Heart right ventricle (tissue), 16 donors: ENCODE measurements around the gene PLCB2. TPM values are rescaled to one million over a fixed set of nuclear protein-coding genes. Genes with fewer than 3 reads are reported as not detected.
A peak's percentile ranks its signal among the peaks of the same experiment; 100 is the strongest.

Source experiments
- ATAC-seq, 8 donors: fragments of 200-7000 bp; cut with Tn5 transposase; one replicate each; pipeline ENCODE4 v1.9.1; 2020; ENCODE audit warnings: mild to moderate bottlenecking in 8 of 8, moderate library complexity in 8 of 8, moderate number of reproducible peaks in 1 of 8
- DNase-seq, 2 donors: peaks; one replicate each; pipeline ENCODE4 v3.0.0-alpha.2; 2020
- H3K27ac ChIP-seq, 10 donors: fragments of 200-600 bp; sonication (generic) in 2 of 10; one replicate each; pipeline versions ENCODE4 v1.5.0 to v1.8.0; 2020 to 2022; ENCODE audit warnings: mild to moderate bottlenecking in 3 of 10
- H3K27me3 ChIP-seq, 7 donors: fragments of 200-600 bp; one replicate each; pipeline ENCODE4 v1.8.0; 2021 to 2022; ENCODE audit warnings: mild to moderate bottlenecking in 2 of 7
- H3K36me3 ChIP-seq, 9 donors: fragments of 200-600 bp; sonication (generic) in 1 of 9; one replicate each; pipeline versions ENCODE4 v1.5.0 to v1.8.0; 2020 to 2022; ENCODE audit warnings: mild to moderate bottlenecking in 2 of 9
- H3K4me1 ChIP-seq, 9 donors: fragments of 200-600 bp; sonication (generic) in 1 of 9; one replicate each; pipeline versions ENCODE4 v1.5.0 to v1.8.0; 2020 to 2022; ENCODE audit warnings: mild to moderate bottlenecking in 4 of 9
- H3K4me3 ChIP-seq, 10 donors: fragments of 200-600 bp; sonication (generic) in 2 of 10; one replicate each; pipeline versions ENCODE4 v1.5.0 to v1.8.0; 2020 to 2022; ENCODE audit warnings: mild to moderate bottlenecking in 7 of 10, moderate library complexity in 2 of 10
- H3K9me3 ChIP-seq, 11 donors: fragments of 200-600 bp in 10 of 11; sonication (generic) in 2 of 11; one replicate each; pipeline versions ENCODE4 v1.5.0 to v1.8.0; 2013 to 2022; ENCODE audit warnings: mild to moderate bottlenecking in 2 of 11, control low read depth in 1 of 11, moderate library complexity in 1 of 11
- CTCF ChIP-seq, 9 donors: fragments of 200-600 bp; sonication (generic) in 2 of 9; IDR thresholded peaks; one replicate each; pipeline versions ENCODE4 v1.5.0 to v1.8.0; 2021 to 2022; ENCODE audit warnings: antibody characterized with exemption in 9 of 9, mild to moderate bottlenecking in 5 of 9, moderate library complexity in 1 of 9
- WGBS, 2 donors: extraction: QIAGEN DNeasy Blood & Tissue Kit; methylation state at CpG; one replicate each; pipeline ENCODE4 v1.1.7; 2013; ENCODE audit warnings: inconsistent platforms in 1 of 2; 5-methylcytosine and 5-hydroxymethylcytosine counted together
- intact Hi-C, 10 donors: fragments of 100-400 bp; cut with DNase I; formaldehyde crosslinking; loops; one replicate each; pipeline versions ENCODE4 v1.11.1 to v1.14.2; 2022
- polyA plus RNA-seq, 2 donors: library from polyadenylated mRNA; stranded (reverse); fragments of 200-250 nt; gene quantifications; one replicate each; pipeline ENCODE4 v1.2.3, GENCODE V29; 2013
- total RNA-seq, 10 donors: library from RNA; stranded (reverse); fragmentation: NEBNext Ultra II Directional in 3 of 10; extraction: Animal tissue kit (Norgen Biotek cat#: 25700) in 3 of 10; gene quantifications; one replicate each; pipeline versions ENCODE4 v1.2.1 to v1.2.4, GENCODE V29; 2021 to 2023
- donor health status: Arrhythmogenic right ventricular cardiomyopathy.
- donor health status: ischemic (EF 13 %, LVEDD 7.1; RV severe dilation, severe dysfunction).
- donor health status: healthy with polysubstance abuse.
- donor health status: DM: no; HTN: yes; CAD: no.
- donor health status: DM: no; HTN: no; CAD: no.
- donor health status: ischemic (EF 25% LVEDD 6.9; RV normal size, moderate dysfunction).
- donor health status: ischemic (EF 25% LVEDD 5.7; RV mildly dilated, moderate dysfunction).
- donor health status: healthy.
- donor health status: DM: yes; HTN: yes; CAD: no.
- donor health status: Ischemic cardiomyopathy.
- donor health status: ischemic (EF 35%, LVEDD 5.7; RV mildly dilated, moderate dysfunction).
- donor health status: nonischemic (EF 11% LVEDD 7.7; RV severe dilation, severe dysfunction).
- donor health status: DM: yes; HTN: yes; CAD: no.
- donor health status: PGD.
- donor health status: ischemic (EF 29% LVEDD 5.4; RV normal size, mild dysfunction).
- donor health status: nonischemic (EF 23%, LVEDD 6.1; RV moderate dilation, normal function).

PLCB2 gene
- total and polyA plus RNA-seq, 12 donors, result 1.2 to 24.4 (median 4.9) TPM

GRCh38 chr15:40328176-40328575, 20.4 kb upstream of the PLCB2 start:
- no peaks in the 10 kb centered on the region for H3K27me3 ChIP-seq
- H3K4me3 ChIP-seq, result no peak overlapping the region
- WGBS, 2 donors, result 39 to 40% methylated on average over 3 of the region's 3 CpGs
- H3K4me1 ChIP-seq, result peaks cover 2 to 88% (median 68%) of the 10 kb centered on the region in 9 donors
- H3K36me3 ChIP-seq, result peaks cover 0 to 12% (median 0%) of the 10 kb centered on the region in 9 donors
- H3K9me3 ChIP-seq, result no peaks in the 10 kb centered on the region
- DNase-seq, result no peak
- intact Hi-C loops, result loop anchor here in 1 of 10 donors (10.0 kb wide), 1 partner anchor 47 kb away; no protein-coding TSS in a partner anchor
- no peak for ATAC-seq
- no peak for TF ChIP-seq CTCF (IDR thresholded peaks at IDR 0.05)
- peak overlapping the region in 4 of 10 donors; percentile 4 to 91 (median 60) for H3K27ac ChIP-seq

DNA sequence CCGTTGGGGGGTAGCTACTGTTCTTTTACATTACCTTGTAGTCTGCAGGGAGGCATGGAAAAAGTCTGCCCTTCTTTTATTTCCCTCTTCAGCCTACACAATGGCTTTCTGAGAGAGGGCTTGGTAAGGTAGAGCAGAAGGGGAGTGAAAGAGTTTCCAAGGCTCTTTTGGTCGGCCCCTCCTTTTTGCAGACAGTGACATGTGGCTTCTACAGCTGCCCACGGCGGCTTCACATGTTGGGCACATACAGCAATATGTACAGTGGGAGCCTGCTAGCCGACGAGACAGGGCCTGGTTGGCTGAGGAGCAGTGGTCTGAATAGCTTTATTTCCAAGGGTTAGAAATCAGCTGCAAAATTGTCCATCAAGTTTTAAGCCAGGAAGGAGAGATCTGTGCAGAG, 19.7 kb upstream of the PLCB2 start:
- WGBS, 2 donors, result 42 to 54% methylated on average over 6 of the region's 6 CpGs
- no peaks in the 10 kb centered on the region for H3K27me3 ChIP-seq
- peaks cover 7 to 87% (median 71%) of the 10 kb centered on the region in 9 donors for H3K4me1 ChIP-seq
- no peak for TF ChIP-seq CTCF (IDR thresholded peaks at IDR 0.05)
- H3K9me3 ChIP-seq, result no peaks in the 10 kb centered on the region
- intact Hi-C loops, result loop anchor here in 1 of 10 donors (10.0 kb wide), 1 partner anchor 47 kb away; no protein-coding TSS in a partner anchor
- H3K27ac ChIP-seq, result peak overlapping the region in 3 of 10 donors; percentile 21 to 76 (median 44)
- peaks cover 0 to 12% (median 0%) of the 10 kb centered on the region in 9 donors for H3K36me3 ChIP-seq
- no peak overlapping the region for H3K4me3 ChIP-seq
- DNase-seq (no peak), ATAC-seq (no peak)

DNA sequence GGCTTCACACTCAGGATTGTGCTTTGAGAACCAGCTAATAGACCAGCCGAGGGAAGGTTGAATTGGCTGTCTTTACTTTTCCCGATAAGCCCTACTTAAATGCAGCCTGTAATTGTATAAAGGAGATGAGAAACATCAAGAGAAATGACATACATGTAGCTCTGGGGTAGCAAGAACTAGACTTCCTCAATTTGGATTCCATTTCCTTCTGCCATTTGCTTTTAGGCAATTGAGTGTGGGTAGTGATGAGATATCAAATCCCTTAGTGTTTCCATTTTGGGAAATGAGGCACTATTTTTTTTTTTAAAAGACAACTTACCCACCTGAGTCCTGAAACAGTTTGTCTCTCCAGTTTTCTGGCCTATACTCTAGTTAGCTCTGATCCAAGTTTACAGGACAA, 18.0 kb upstream of the PLCB2 start:
- WGBS, 2 donors, result 65 to 66% methylated on average over 2 of the region's 2 CpGs
- peak overlapping the region in 8 of 10 donors; percentile 78 to 88 (median 82) for H3K4me3 ChIP-seq
- H3K27me3 ChIP-seq, result no peaks in the 10 kb centered on the region
- H3K27ac ChIP-seq, result peak overlapping the region; percentile 0 to 94 (median 88)
- H3K9me3 ChIP-seq, result no peaks in the 10 kb centered on the region
- intact Hi-C loops, result loop anchor here in 2 of 10 donors (1.0 to 10.0 kb wide), 2 partner anchors 15 to 49 kb away; partner anchors contain the start of gene CCDC9B (in 1 of the 2)
- no peak for TF ChIP-seq CTCF (IDR thresholded peaks at IDR 0.05)
- peaks cover 0 to 12% (median 0%) of the 10 kb centered on the region in 9 donors for H3K36me3 ChIP-seq
- DNase-seq, result no peak
- ATAC-seq, result no peak
- peaks cover 7 to 75% (median 63%) of the 10 kb centered on the region in 9 donors for H3K4me1 ChIP-seq

DNA sequence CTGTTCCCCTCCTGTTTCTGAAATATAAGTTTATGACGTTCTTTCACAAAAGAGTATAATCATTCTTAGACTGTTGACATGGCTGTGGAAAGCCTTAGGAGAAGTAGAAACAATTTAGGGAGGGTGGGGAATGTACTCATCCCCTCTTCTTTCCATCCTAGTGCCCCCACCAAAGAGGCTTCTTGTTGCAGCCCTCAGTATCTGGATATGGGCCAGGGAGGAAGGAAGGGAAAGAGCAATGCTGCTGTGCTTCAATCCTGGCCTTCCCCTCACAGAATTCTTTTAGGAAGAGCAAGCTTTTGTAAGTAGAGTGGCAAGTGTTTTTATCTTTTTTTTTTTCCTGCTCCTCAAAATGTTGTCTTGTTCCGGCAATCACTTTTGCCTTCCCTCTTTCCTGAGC, 17.5 kb upstream of the PLCB2 start:
- peak overlapping the region; percentile 63 to 93 (median 82) for H3K4me3 ChIP-seq
- no peak for ATAC-seq
- no peak for DNase-seq
- TF ChIP-seq CTCF (IDR thresholded peaks at IDR 0.05), result no peak
- peaks cover 7 to 72% (median 58%) of the 10 kb centered on the region in 9 donors for H3K4me1 ChIP-seq
- H3K36me3 ChIP-seq, result peaks cover 0 to 12% (median 0%) of the 10 kb centered on the region in 9 donors
- no peaks in the 10 kb centered on the region for H3K9me3 ChIP-seq
- peak overlapping the region; percentile 78 to 94 (median 90) for H3K27ac ChIP-seq
- 34 to 39% methylated on average over 2 of the region's 2 CpGs for WGBS, 2 donors
- intact Hi-C loops, result loop anchor here in 2 of 10 donors (1.0 to 10.0 kb wide), 2 partner anchors 15 to 50 kb away; partner anchors contain the start of gene CCDC9B (in 1 of the 2)
- H3K27me3 ChIP-seq, result no peaks in the 10 kb centered on the region
